Testis (tissue), 2 donors: ENCODE measurements around the gene SLC28A1.
"Not testable (repeated sequence)": the region's sequence is repeated elsewhere in the genome, so short reads cannot be mapped to it uniquely, and the experiment has no call there.

Source experiments
- POLR2A ChIP-seq: fragments of 450-650 bp; IDR thresholded peaks from one replicate; pipeline ENCODE4 v1.6.1; 2017; ENCODE audit warnings: antibody characterized with exemption, mild to moderate bottlenecking, moderate library complexity
- TF ChIP-seq, protein P1 (sequence below), 3 experiments: fragments of 450-650 bp in 2 of 3; fragments of 200-600 bp in 1 of 3; sonication (generic) in 1 of 3; IDR thresholded peaks; one replicate each; pipeline ENCODE4 v1.5.1; 2016 to 2019; ENCODE audit warnings: antibody characterized with exemption in 3 of 3, mild to moderate bottlenecking in 2 of 3, moderate library complexity in 1 of 3

DNA sequence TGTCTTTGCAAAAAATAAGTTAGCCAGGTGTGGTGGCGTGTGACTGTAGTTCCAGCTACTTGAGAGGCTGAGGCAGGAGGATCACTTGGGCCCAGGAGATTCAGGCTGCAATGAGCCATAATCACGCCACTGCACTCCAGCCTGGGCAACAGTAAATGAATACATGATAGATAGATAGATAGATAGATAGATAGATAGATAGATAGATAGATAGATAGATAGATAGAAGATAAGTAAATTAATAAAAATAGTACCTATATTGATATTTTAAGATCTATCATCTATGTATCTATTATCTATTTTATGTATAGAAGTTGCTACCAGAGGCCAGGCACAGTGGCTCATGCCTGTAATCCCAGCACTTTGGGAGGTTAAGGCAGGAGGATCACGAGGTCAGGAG, 6.8 kb upstream of the SLC28A1 start:
- TF ChIP-seq, protein P1, sequence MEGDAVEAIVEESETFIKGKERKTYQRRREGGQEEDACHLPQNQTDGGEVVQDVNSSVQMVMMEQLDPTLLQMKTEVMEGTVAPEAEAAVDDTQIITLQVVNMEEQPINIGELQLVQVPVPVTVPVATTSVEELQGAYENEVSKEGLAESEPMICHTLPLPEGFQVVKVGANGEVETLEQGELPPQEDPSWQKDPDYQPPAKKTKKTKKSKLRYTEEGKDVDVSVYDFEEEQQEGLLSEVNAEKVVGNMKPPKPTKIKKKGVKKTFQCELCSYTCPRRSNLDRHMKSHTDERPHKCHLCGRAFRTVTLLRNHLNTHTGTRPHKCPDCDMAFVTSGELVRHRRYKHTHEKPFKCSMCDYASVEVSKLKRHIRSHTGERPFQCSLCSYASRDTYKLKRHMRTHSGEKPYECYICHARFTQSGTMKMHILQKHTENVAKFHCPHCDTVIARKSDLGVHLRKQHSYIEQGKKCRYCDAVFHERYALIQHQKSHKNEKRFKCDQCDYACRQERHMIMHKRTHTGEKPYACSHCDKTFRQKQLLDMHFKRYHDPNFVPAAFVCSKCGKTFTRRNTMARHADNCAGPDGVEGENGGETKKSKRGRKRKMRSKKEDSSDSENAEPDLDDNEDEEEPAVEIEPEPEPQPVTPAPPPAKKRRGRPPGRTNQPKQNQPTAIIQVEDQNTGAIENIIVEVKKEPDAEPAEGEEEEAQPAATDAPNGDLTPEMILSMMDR (IDR thresholded peaks at IDR 0.05), result not testable (repeated sequence)
- TF ChIP-seq POLR2A, result not testable (repeated sequence)
